Trophoblast cell (in vitro differentiated cells and primary cell): Measurements from ENCODE around the gene ZPLD1.

Experiments
- DNase-seq, 2 donors: peaks; one replicate each; pipeline ENCODE4 v3.0.0-alpha.2; 2016
- H2AFZ ChIP-seq: 2 replicates; pipeline ENCODE4 v1.6.1; 2013; ENCODE audit warnings: low read length, moderate library complexity, mild to moderate bottlenecking; ENCODE audit not compliant: insufficient read depth, poor library complexity
- H2AK5ac ChIP-seq: 2 replicates; pipeline ENCODE4 v1.6.1; 2013; ENCODE audit warnings: mild to moderate bottlenecking, low read length
- H2BK120ac ChIP-seq: 2 replicates; pipeline ENCODE4 v1.6.1; 2013; ENCODE audit warnings: low read length, mild to moderate bottlenecking, moderate library complexity; ENCODE audit not compliant: insufficient read depth, poor library complexity
- H2BK12ac ChIP-seq: 2 replicates; pipeline ENCODE4 v1.6.1; 2013; ENCODE audit warnings: mild to moderate bottlenecking, low read length, moderate library complexity
- H2BK5ac ChIP-seq: 2 replicates; pipeline ENCODE4 v1.6.1; 2013; ENCODE audit warnings: low read length, low read depth, moderate library complexity, mild to moderate bottlenecking; ENCODE audit not compliant: poor library complexity
- H3K14ac ChIP-seq: 2 replicates; pipeline ENCODE4 v1.6.1; 2013; ENCODE audit warnings: mild to moderate bottlenecking, low read length
- H3K18ac ChIP-seq: 2 replicates; pipeline ENCODE4 v1.6.1; 2013; ENCODE audit warnings: mild to moderate bottlenecking, low read length
- H3K23ac ChIP-seq: 2 replicates; pipeline ENCODE4 v1.6.1; 2013; ENCODE audit warnings: low read length
- H3K27ac ChIP-seq: 2 replicates; pipeline ENCODE4 v1.5.1; 2013; ENCODE audit warnings: low read depth, mild to moderate bottlenecking, inconsistent platforms, low read length, moderate library complexity
- H3K27me3 ChIP-seq: 2 replicates; pipeline ENCODE4 v1.6.1; 2013; ENCODE audit warnings: inconsistent platforms, mild to moderate bottlenecking, low read length, moderate library complexity; ENCODE audit not compliant: insufficient read depth
- H3K36me3 ChIP-seq, 2 experiments: 1 replicate in 1 of 2; 2 replicates in 1 of 2; pipeline ENCODE4 v1.6.1; 2013; ENCODE audit warnings: low read length in 2 of 2, mild to moderate bottlenecking in 2 of 2, moderate library complexity in 1 of 2; ENCODE audit not compliant: insufficient read depth in 2 of 2, control insufficient read depth in 1 of 2
- H3K4ac ChIP-seq: 2 replicates; pipeline ENCODE4 v1.6.1; 2013; ENCODE audit warnings: low read depth, mild to moderate bottlenecking, low read length, moderate library complexity
- H3K4me1 ChIP-seq, 2 experiments: 1 replicate in 1 of 2; 2 replicates in 1 of 2; pipeline ENCODE4 v1.6.1; 2013; ENCODE audit warnings: low read length in 2 of 2, mild to moderate bottlenecking in 2 of 2, moderate library complexity in 1 of 2; ENCODE audit not compliant: insufficient read depth in 2 of 2, control insufficient read depth in 1 of 2
- H3K4me2 ChIP-seq: 2 replicates; pipeline ENCODE4 v1.6.1; 2013; ENCODE audit warnings: inconsistent platforms, mild to moderate bottlenecking, low read length, moderate library complexity
- H3K4me3 ChIP-seq: 2 replicates; pipeline ENCODE4 v1.5.1; 2013; ENCODE audit warnings: mild to moderate bottlenecking, low read depth, low read length, inconsistent platforms
- H3K79me1 ChIP-seq: one replicate; pipeline ENCODE4 v1.6.1; 2013; ENCODE audit warnings: low read length
- H3K79me2 ChIP-seq: 2 replicates; pipeline ENCODE4 v1.6.1; 2013; ENCODE audit warnings: low read length, mild to moderate bottlenecking; ENCODE audit not compliant: control insufficient read depth, insufficient read depth, poor library complexity
- H3K9ac ChIP-seq: 2 replicates; pipeline ENCODE4 v1.6.1; 2013; ENCODE audit warnings: mild to moderate bottlenecking, low read length
- H3K9me3 ChIP-seq: 2 replicates; pipeline ENCODE4 v1.6.1; 2013; ENCODE audit warnings: low read depth, mild to moderate bottlenecking, control low read depth, inconsistent platforms, low read length; ENCODE audit not compliant: insufficient read depth
- H4K12ac ChIP-seq: 2 replicates; pipeline ENCODE4 v1.6.1; 2013; ENCODE audit warnings: low read depth, mild to moderate bottlenecking, low read length, moderate library complexity
- H4K8ac ChIP-seq: 2 replicates; pipeline ENCODE4 v1.6.1; 2013; ENCODE audit warnings: low read depth, mild to moderate bottlenecking, low read length, moderate library complexity
- H4K91ac ChIP-seq: one replicate; pipeline ENCODE4 v1.6.1; 2013; ENCODE audit warnings: low read depth, mild to moderate bottlenecking, low read length, moderate library complexity
- WGBS: extraction: QIAGEN DNeasy Blood & Tissue Kit; methylation state at CpG from one replicate; pipeline ENCODE4 v1.1.7; 2013; ENCODE audit warnings: missing lambda C conversion rate; ENCODE audit not compliant: insufficient read length, insufficient coverage; ENCODE audit errors: extremely low coverage; 5-methylcytosine and 5-hydroxymethylcytosine counted together

Gene ZPLD1

GRCh38 chr3:102457644-102458043 is 22.8 kb downstream of the ZPLD1 start:
- Histone ChIP-seq H3K36me3 (no peaks in the 10 kb centered on the region), H2AFZ (no peak overlapping the region), H2BK120ac (no peak overlapping the region), H3K23ac (no peak overlapping the region), H3K4me2 (no peak overlapping the region), H3K27me3 (no peaks in the 10 kb centered on the region), H3K14ac (no peak overlapping the region), H2BK12ac (no peak overlapping the region), H3K4ac (no peak overlapping the region), H2AK5ac (no peak overlapping the region), H3K9me3 (no peaks in the 10 kb centered on the region), H3K79me2 (no peaks in the 10 kb centered on the region), H4K12ac (no peak overlapping the region), H3K4me1 (no peaks in the 10 kb centered on the region), H2BK5ac (no peak overlapping the region), H3K4me3 (no peak overlapping the region), H3K79me1 (no peaks in the 10 kb centered on the region), H3K9ac (no peak overlapping the region), H4K91ac (no peak overlapping the region), H3K18ac (no peak overlapping the region), H4K8ac (no peak overlapping the region), H3K27ac (no peak overlapping the region)
- no peak for DNase-seq
- no CpG with 5 or more reads among the region's 2 CpGs for WGBS

GRCh38 chr3:102460579-102460978 is 25.8 kb downstream of the ZPLD1 start:
- Histone ChIP-seq H2BK12ac (no peak overlapping the region), H3K9me3 (no peaks in the 10 kb centered on the region), H3K14ac (no peak overlapping the region), H3K79me1 (no peaks in the 10 kb centered on the region), H2AK5ac (no peak overlapping the region), H3K18ac (no peak overlapping the region), H4K12ac (no peak overlapping the region), H2BK5ac (no peak overlapping the region), H4K91ac (no peak overlapping the region), H3K4me2 (no peak overlapping the region), H3K9ac (no peak overlapping the region), H3K79me2 (no peaks in the 10 kb centered on the region), H3K27me3 (no peaks in the 10 kb centered on the region), H3K4me1 (no peaks in the 10 kb centered on the region), H2BK120ac (no peak overlapping the region), H3K23ac (no peak overlapping the region), H2AFZ (no peak overlapping the region), H3K4me3 (no peak overlapping the region), H4K8ac (no peak overlapping the region), H3K36me3 (no peaks in the 10 kb centered on the region), H3K27ac (no peak overlapping the region), H3K4ac (no peak overlapping the region)
- DNase-seq: no peak

GRCh38 chr3:102464261-102464660 is 29.4 kb downstream of the ZPLD1 start:
- no peak overlapping the region for H3K18ac ChIP-seq
- no peak overlapping the region for H2AK5ac ChIP-seq
- no peaks in the 10 kb centered on the region for H3K79me2 ChIP-seq
- no peak overlapping the region for H2AFZ ChIP-seq
- H3K4me2 ChIP-seq: no peak overlapping the region
- H3K27me3 ChIP-seq: no peaks in the 10 kb centered on the region
- H4K8ac ChIP-seq: no peak overlapping the region
- no peak overlapping the region for H3K4ac ChIP-seq
- no peak overlapping the region for H2BK5ac ChIP-seq
- DNase-seq: no peak
- no peaks in the 10 kb centered on the region for H3K36me3 ChIP-seq
- H3K4me3 ChIP-seq: no peak overlapping the region
- no peak overlapping the region for H2BK12ac ChIP-seq
- H4K91ac ChIP-seq: no peak overlapping the region
- no peaks in the 10 kb centered on the region for H3K4me1 ChIP-seq
- WGBS: no CpG with 5 or more reads among the region's 2 CpGs
- H2BK120ac ChIP-seq: no peak overlapping the region
- no peaks in the 10 kb centered on the region for H3K79me1 ChIP-seq
- no peak overlapping the region for H3K14ac ChIP-seq
- no peak overlapping the region for H3K9ac ChIP-seq
- no peak overlapping the region for H4K12ac ChIP-seq
- H3K27ac ChIP-seq: no peak overlapping the region
- no peak overlapping the region for H3K23ac ChIP-seq
- no peaks in the 10 kb centered on the region for H3K9me3 ChIP-seq

GRCh38 chr3:102466001-102466400 is 31.2 kb downstream of the ZPLD1 start:
- Histone ChIP-seq H3K79me1 (no peaks in the 10 kb centered on the region), H4K8ac (no peak overlapping the region), H4K91ac (no peak overlapping the region), H3K14ac (no peak overlapping the region), H3K4me2 (no peak overlapping the region), H3K18ac (no peak overlapping the region), H3K4ac (no peak overlapping the region), H3K23ac (no peak overlapping the region), H2BK12ac (no peak overlapping the region), H3K4me1 (no peaks in the 10 kb centered on the region), H3K36me3 (no peaks in the 10 kb centered on the region), H3K27me3 (no peaks in the 10 kb centered on the region), H3K4me3 (no peak overlapping the region), H3K27ac (no peak overlapping the region), H3K9me3 (no peaks in the 10 kb centered on the region), H4K12ac (no peak overlapping the region), H3K9ac (no peak overlapping the region), H2AFZ (no peak overlapping the region), H3K79me2 (no peaks in the 10 kb centered on the region), H2BK5ac (no peak overlapping the region), H2AK5ac (no peak overlapping the region), H2BK120ac (no peak overlapping the region)
- no peak for DNase-seq
- WGBS: no CpG with 5 or more reads among the region's 1 CpG
